HEK293 (cell line): Measurements from ENCODE around the gene FNIP1.

ENCODE experiments used
- CTCF ChIA-PET: fragments of 350-600 bp; formaldehyde crosslinking; extraction: SDS; loops from one replicate; lab custom pipeline; 2021; ENCODE audit warnings: antibody characterized with exemption; lab: Yijun Ruan, JAX
- POLR2A ChIA-PET: fragments of 300-600 bp; formaldehyde crosslinking; extraction: SDS; loops from one replicate; lab custom pipeline; 2020; ENCODE audit warnings: antibody characterized with exemption, inconsistent platforms; lab: Yijun Ruan, JAX
- H3K27ac ChIP-seq: fragments of 200-500 bp; sonication (Bioruptor generic); 2 replicates; pipeline ENCODE4 v1.5.1; 2014; ENCODE audit warnings: low read depth, low read length, control low read depth, inconsistent platforms; ENCODE audit errors: extremely low read depth
- H3K36me3 ChIP-seq, 2 experiments: fragments of 200-500 bp in 1 of 2; sonication (Bioruptor generic) in 1 of 2; 1 replicate in 1 of 2; 2 replicates in 1 of 2; pipeline ENCODE4 v1.5.1; 2014 to 2017; ENCODE audit warnings: inconsistent platforms in 2 of 2, low read length in 2 of 2; ENCODE audit not compliant: control insufficient read depth in 2 of 2, insufficient read depth in 1 of 2
- H3K4me1 ChIP-seq: fragments of 200-500 bp; sonication (Bioruptor generic); 2 replicates; pipeline ENCODE4 v1.5.1; 2014; ENCODE audit warnings: mild to moderate bottlenecking, low read length, inconsistent platforms; ENCODE audit not compliant: control insufficient read depth, insufficient read depth
- H3K4me3 ChIP-seq: 2 replicates; pipeline ENCODE4 v1.5.1; 2011; ENCODE audit warnings: low read depth, mild to moderate bottlenecking, control low read depth, low read length, moderate library complexity
- H3K9me3 ChIP-seq: fragments of 200-500 bp; sonication (Bioruptor generic); 2 replicates; pipeline ENCODE4 v1.5.1; 2014; ENCODE audit warnings: low read depth, low read length, inconsistent platforms; ENCODE audit not compliant: control insufficient read depth, insufficient read depth
- INSM2 ChIP-seq: fragments of 450-650 bp; formaldehyde crosslinking; IDR thresholded peaks from 2 replicates; pipeline ENCODE4 v1.5.1; 2016; ENCODE audit warnings: missing biosample characterization, missing genetic modification characterization
- KLF8 ChIP-seq: fragments of 450-650 bp; formaldehyde crosslinking; IDR thresholded peaks from 2 replicates; pipeline ENCODE4 v1.5.1; 2016; ENCODE audit warnings: missing biosample characterization, missing genetic modification characterization
- KLF9 ChIP-seq: fragments of 450-650 bp; formaldehyde crosslinking; IDR thresholded peaks from 2 replicates; pipeline ENCODE4 v1.5.1; 2016; ENCODE audit warnings: missing biosample characterization, missing genetic modification characterization, low read depth
- MEIS1 ChIP-seq: sonication (generic); formaldehyde crosslinking; IDR thresholded peaks from 2 replicates; pipeline ENCODE4 v1.8.1; 2022; ENCODE audit warnings: missing genetic modification reagents, mild to moderate bottlenecking, borderline replicate concordance
- ZIC2 ChIP-seq: fragments of 450-650 bp; formaldehyde crosslinking; IDR thresholded peaks from 2 replicates; pipeline ENCODE4 v1.5.1; 2016; ENCODE audit warnings: missing biosample characterization, missing genetic modification characterization
- ZNF138 ChIP-seq: fragments of 450-650 bp; formaldehyde crosslinking; IDR thresholded peaks from 2 replicates; pipeline ENCODE4 v1.5.1; 2016; ENCODE audit warnings: missing biosample characterization, missing genetic modification characterization, borderline replicate concordance
- ZNF169 ChIP-seq: fragments of 450-650 bp; formaldehyde crosslinking; IDR thresholded peaks from 2 replicates; pipeline ENCODE4 v1.5.1; 2016; ENCODE audit warnings: missing biosample characterization, missing genetic modification characterization
- ZNF184 ChIP-seq: fragments of 450-650 bp; IDR thresholded peaks from 2 replicates; pipeline ENCODE4 v1.5.1; 2018; ENCODE audit warnings: missing biosample characterization, mild to moderate bottlenecking, missing genetic modification characterization
- ZNF211 ChIP-seq: fragments of 450-650 bp; formaldehyde crosslinking; IDR thresholded peaks from 2 replicates; pipeline ENCODE4 v1.5.1; 2016; ENCODE audit warnings: low read depth, missing biosample characterization, missing genetic modification characterization
- ZNF221 ChIP-seq: fragments of 450-650 bp; formaldehyde crosslinking; IDR thresholded peaks from 2 replicates; pipeline ENCODE4 v1.5.1; 2017; ENCODE audit warnings: missing biosample characterization, missing genetic modification characterization, borderline replicate concordance
- ZNF24 ChIP-seq: fragments of 450-650 bp; formaldehyde crosslinking; IDR thresholded peaks from 2 replicates; pipeline ENCODE4 v1.5.1; 2016; ENCODE audit warnings: missing biosample characterization, missing genetic modification characterization
- ZNF391 ChIP-seq: fragments of 450-650 bp; formaldehyde crosslinking; IDR thresholded peaks from 2 replicates; pipeline ENCODE4 v1.5.1; 2016; ENCODE audit warnings: low read depth, missing biosample characterization, missing genetic modification characterization, borderline replicate concordance
- ZNF473 ChIP-seq: fragments of 450-650 bp; formaldehyde crosslinking; IDR thresholded peaks from 2 replicates; pipeline ENCODE4 v1.5.1; 2017; ENCODE audit warnings: missing biosample characterization, missing genetic modification characterization
- ZNF48 ChIP-seq: fragments of 450-650 bp; formaldehyde crosslinking; IDR thresholded peaks from 2 replicates; pipeline ENCODE4 v1.5.1; 2016; ENCODE audit warnings: missing biosample characterization, missing genetic modification characterization
- ZNF549 ChIP-seq: fragments of 450-650 bp; IDR thresholded peaks from 2 replicates; pipeline ENCODE4 v1.5.1; 2018; ENCODE audit warnings: missing biosample characterization, missing genetic modification characterization, mild to moderate bottlenecking, inconsistent platforms, moderate library complexity
- ZNF645 ChIP-seq: fragments of 450-650 bp; formaldehyde crosslinking; IDR thresholded peaks from 2 replicates; pipeline ENCODE4; 2016; ENCODE audit warnings: missing biosample characterization, missing genetic modification characterization
- ZNF76 ChIP-seq: fragments of 450-650 bp; formaldehyde crosslinking; IDR thresholded peaks from 2 replicates; pipeline ENCODE4; 2016; ENCODE audit warnings: low read depth, missing biosample characterization, missing genetic modification characterization, borderline replicate concordance
- ZNF776 ChIP-seq: fragments of 450-650 bp; formaldehyde crosslinking; IDR thresholded peaks from 2 replicates; pipeline ENCODE4 v1.5.0; 2017; ENCODE audit warnings: missing biosample characterization, missing genetic modification characterization, borderline replicate concordance
- ZNF830 ChIP-seq: fragments of 450-650 bp; IDR thresholded peaks from 2 replicates; pipeline ENCODE4 v1.5.0; 2018; ENCODE audit warnings: missing biosample characterization, missing genetic modification characterization, low read depth, mild to moderate bottlenecking, moderate library complexity
- ZXDB ChIP-seq: fragments of 450-650 bp; formaldehyde crosslinking; IDR thresholded peaks from 2 replicates; pipeline ENCODE4 v1.5.1; 2016; ENCODE audit warnings: missing biosample characterization, missing genetic modification characterization
- TF ChIP-seq, protein P1 (sequence below): fragments of 450-650 bp; formaldehyde crosslinking; IDR thresholded peaks from 2 replicates; pipeline ENCODE4 v1.5.1; 2016; ENCODE audit warnings: missing biosample characterization, missing genetic modification characterization
- TF ChIP-seq, protein P2 (sequence below): sonication (generic); formaldehyde crosslinking; IDR thresholded peaks from 2 replicates; pipeline ENCODE4 v1.8.1; 2022; ENCODE audit warnings: mild to moderate bottlenecking, moderate library complexity, missing genetic modification reagents
- TF ChIP-seq, protein P3 (sequence below): fragments of 450-650 bp; formaldehyde crosslinking; IDR thresholded peaks from 2 replicates; pipeline ENCODE4 v1.5.1; 2016; ENCODE audit warnings: missing biosample characterization, missing genetic modification characterization
- TF ChIP-seq, protein P4 (sequence below): fragments of 450-650 bp; formaldehyde crosslinking; IDR thresholded peaks from 2 replicates; pipeline ENCODE4 v1.5.1; 2016; ENCODE audit warnings: missing biosample characterization, missing genetic modification characterization

Gene FNIP1

GRCh38 chr5:131790550-131790949 is 6.3 kb downstream of the FNIP1 start:
- CTCF ChIA-PET: interaction anchor here (0.6 kb wide), 1 partner anchor 43 kb away, joined by 4 read pairs; no protein-coding TSS in a partner anchor
- no peak for TF ChIP-seq ZNF169 (tag by site-specific recombination)
- no peak for TF ChIP-seq ZNF24 (tag by site-specific recombination)
- no peak for TF ChIP-seq ZNF549 (tag by site-specific recombination)
- no peak for TF ChIP-seq ZNF776 (tag by site-specific recombination)
- no peak for TF ChIP-seq ZNF138
- TF ChIP-seq, protein P1, sequence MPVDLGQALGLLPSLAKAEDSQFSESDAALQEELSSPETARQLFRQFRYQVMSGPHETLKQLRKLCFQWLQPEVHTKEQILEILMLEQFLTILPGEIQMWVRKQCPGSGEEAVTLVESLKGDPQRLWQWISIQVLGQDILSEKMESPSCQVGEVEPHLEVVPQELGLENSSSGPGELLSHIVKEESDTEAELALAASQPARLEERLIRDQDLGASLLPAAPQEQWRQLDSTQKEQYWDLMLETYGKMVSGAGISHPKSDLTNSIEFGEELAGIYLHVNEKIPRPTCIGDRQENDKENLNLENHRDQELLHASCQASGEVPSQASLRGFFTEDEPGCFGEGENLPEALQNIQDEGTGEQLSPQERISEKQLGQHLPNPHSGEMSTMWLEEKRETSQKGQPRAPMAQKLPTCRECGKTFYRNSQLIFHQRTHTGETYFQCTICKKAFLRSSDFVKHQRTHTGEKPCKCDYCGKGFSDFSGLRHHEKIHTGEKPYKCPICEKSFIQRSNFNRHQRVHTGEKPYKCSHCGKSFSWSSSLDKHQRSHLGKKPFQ (tag by site-specific recombination): no peak
- no peak for TF ChIP-seq INSM2 (tag by site-specific recombination)
- TF ChIP-seq ZNF473 (tag by site-specific recombination): no peak
- TF ChIP-seq, protein P2, sequence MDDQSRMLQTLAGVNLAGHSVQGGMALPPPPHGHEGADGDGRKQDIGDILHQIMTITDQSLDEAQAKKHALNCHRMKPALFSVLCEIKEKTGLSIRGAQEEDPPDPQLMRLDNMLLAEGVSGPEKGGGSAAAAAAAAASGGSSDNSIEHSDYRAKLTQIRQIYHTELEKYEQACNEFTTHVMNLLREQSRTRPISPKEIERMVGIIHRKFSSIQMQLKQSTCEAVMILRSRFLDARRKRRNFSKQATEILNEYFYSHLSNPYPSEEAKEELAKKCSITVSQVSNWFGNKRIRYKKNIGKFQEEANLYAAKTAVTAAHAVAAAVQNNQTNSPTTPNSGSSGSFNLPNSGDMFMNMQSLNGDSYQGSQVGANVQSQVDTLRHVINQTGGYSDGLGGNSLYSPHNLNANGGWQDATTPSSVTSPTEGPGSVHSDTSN: no peak
- TF ChIP-seq, protein P3, sequence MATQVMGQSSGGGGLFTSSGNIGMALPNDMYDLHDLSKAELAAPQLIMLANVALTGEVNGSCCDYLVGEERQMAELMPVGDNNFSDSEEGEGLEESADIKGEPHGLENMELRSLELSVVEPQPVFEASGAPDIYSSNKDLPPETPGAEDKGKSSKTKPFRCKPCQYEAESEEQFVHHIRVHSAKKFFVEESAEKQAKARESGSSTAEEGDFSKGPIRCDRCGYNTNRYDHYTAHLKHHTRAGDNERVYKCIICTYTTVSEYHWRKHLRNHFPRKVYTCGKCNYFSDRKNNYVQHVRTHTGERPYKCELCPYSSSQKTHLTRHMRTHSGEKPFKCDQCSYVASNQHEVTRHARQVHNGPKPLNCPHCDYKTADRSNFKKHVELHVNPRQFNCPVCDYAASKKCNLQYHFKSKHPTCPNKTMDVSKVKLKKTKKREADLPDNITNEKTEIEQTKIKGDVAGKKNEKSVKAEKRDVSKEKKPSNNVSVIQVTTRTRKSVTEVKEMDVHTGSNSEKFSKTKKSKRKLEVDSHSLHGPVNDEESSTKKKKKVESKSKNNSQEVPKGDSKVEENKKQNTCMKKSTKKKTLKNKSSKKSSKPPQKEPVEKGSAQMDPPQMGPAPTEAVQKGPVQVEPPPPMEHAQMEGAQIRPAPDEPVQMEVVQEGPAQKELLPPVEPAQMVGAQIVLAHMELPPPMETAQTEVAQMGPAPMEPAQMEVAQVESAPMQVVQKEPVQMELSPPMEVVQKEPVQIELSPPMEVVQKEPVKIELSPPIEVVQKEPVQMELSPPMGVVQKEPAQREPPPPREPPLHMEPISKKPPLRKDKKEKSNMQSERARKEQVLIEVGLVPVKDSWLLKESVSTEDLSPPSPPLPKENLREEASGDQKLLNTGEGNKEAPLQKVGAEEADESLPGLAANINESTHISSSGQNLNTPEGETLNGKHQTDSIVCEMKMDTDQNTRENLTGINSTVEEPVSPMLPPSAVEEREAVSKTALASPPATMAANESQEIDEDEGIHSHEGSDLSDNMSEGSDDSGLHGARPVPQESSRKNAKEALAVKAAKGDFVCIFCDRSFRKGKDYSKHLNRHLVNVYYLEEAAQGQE: no peak
- no peak for TF ChIP-seq ZNF211 (tag by site-specific recombination)
- TF ChIP-seq KLF9: no peak
- no peak for TF ChIP-seq MEIS1 (CRISPR knock-in tag)
- TF ChIP-seq ZXDB (tag by site-specific recombination): no peak
- TF ChIP-seq KLF8 (tag by site-specific recombination): no peak
- no peak for TF ChIP-seq ZIC2
- no peak for TF ChIP-seq ZNF221 (tag by site-specific recombination)
- no peak for TF ChIP-seq ZNF76 (tag by site-specific recombination)
- TF ChIP-seq ZNF184 (tag by site-specific recombination): no peak
- TF ChIP-seq, all 188 proteins: peak for 0
- no peak overlapping the region for H3K27ac ChIP-seq
- peaks cover 9% of the 10 kb centered on the region for H3K4me1 ChIP-seq
- POLR2A ChIA-PET: interaction anchor here (0.7 kb wide), 2 partner anchors 9 to 1263 kb away, joined by 5 read pairs; no protein-coding TSS in a partner anchor
- H3K4me3 ChIP-seq: no peak overlapping the region
- peaks cover 0 to 4% of the 10 kb centered on the region in 2 experiments; a peak in 1 of 3 replicates for H3K36me3 ChIP-seq
- H3K9me3 ChIP-seq: no peaks in the 10 kb centered on the region

GRCh38 chr5:131789765-131790164 is 7.1 kb downstream of the FNIP1 start:
- no peak overlapping the region for H3K27ac ChIP-seq
- ChIA-PET CTCF (no interaction called here), POLR2A (no interaction called here)
- no peak overlapping the region for H3K4me3 ChIP-seq
- H3K9me3 ChIP-seq: no peaks in the 10 kb centered on the region
- peaks cover 0 to 4% of the 10 kb centered on the region in 2 experiments; a peak in 1 of 3 replicates for H3K36me3 ChIP-seq
- peaks cover 9% of the 10 kb centered on the region for H3K4me1 ChIP-seq
- TF ChIP-seq ZNF830 (tag by site-specific recombination) (no peak), ZNF645 (tag by site-specific recombination) (no peak), ZNF48 (tag by site-specific recombination) (no peak), ZNF391 (no peak)
- TF ChIP-seq, protein P4, sequence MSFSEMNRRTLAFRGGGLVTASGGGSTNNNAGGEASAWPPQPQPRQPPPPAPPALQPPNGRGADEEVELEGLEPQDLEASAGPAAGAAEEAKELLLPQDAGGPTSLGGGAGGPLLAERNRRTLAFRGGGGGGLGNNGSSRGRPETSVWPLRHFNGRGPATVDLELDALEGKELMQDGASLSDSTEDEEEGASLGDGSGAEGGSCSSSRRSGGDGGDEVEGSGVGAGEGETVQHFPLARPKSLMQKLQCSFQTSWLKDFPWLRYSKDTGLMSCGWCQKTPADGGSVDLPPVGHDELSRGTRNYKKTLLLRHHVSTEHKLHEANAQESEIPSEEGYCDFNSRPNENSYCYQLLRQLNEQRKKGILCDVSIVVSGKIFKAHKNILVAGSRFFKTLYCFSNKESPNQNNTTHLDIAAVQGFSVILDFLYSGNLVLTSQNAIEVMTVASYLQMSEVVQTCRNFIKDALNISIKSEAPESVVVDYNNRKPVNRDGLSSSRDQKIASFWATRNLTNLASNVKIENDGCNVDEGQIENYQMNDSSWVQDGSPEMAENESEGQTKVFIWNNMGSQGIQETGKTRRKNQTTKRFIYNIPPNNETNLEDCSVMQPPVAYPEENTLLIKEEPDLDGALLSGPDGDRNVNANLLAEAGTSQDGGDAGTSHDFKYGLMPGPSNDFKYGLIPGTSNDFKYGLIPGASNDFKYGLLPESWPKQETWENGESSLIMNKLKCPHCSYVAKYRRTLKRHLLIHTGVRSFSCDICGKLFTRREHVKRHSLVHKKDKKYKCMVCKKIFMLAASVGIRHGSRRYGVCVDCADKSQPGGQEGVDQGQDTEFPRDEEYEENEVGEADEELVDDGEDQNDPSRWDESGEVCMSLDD (tag by site-specific recombination): no peak
